Keratinocyte (primary cell): ENCODE results near the gene HOXD10.

ENCODE experiments used
- CTCF ChIP-seq, 3 experiments: IDR thresholded peaks in 1 of 3; conservative IDR thresholded peaks in 1 of 3; optimal IDR thresholded peaks in 1 of 3; 2 replicates in 2 of 3; 3 replicates in 1 of 3; pipeline versions ENCODE3 to v1.5.1; 2011; ENCODE audit warnings: low read length in 3 of 3, mild to moderate bottlenecking in 3 of 3, moderate library complexity in 2 of 3, control low read depth in 1 of 3, inconsistent platforms in 1 of 3; ENCODE audit not compliant: insufficient read depth in 2 of 3; ENCODE audit errors: extremely low read depth in 1 of 3
- EZH2 ChIP-seq: IDR thresholded peaks from one replicate; pipeline ENCODE4 v1.6.1; 2012; ENCODE audit warnings: inconsistent platforms, mild to moderate bottlenecking, low read length, moderate library complexity

- TF ChIP-seq CTCF (optimal IDR thresholded peaks at IDR 0.05 in 1 of 3, IDR thresholded peaks at IDR 0.05 in 1 of 3, conservative IDR thresholded peaks at IDR 0.05 in 1 of 3; ENCODE audit: extremely low read depth in 1 of 3, insufficient read depth in 2 of 3, low read length in 3 of 3) (no peak), EZH2 (no peak)
These were observed 14.2 kb upstream of the HOXD10 start for GRCh38 chr2:176102309-176102866.
